ENCODE results near the gene ALAD.

DNA sequence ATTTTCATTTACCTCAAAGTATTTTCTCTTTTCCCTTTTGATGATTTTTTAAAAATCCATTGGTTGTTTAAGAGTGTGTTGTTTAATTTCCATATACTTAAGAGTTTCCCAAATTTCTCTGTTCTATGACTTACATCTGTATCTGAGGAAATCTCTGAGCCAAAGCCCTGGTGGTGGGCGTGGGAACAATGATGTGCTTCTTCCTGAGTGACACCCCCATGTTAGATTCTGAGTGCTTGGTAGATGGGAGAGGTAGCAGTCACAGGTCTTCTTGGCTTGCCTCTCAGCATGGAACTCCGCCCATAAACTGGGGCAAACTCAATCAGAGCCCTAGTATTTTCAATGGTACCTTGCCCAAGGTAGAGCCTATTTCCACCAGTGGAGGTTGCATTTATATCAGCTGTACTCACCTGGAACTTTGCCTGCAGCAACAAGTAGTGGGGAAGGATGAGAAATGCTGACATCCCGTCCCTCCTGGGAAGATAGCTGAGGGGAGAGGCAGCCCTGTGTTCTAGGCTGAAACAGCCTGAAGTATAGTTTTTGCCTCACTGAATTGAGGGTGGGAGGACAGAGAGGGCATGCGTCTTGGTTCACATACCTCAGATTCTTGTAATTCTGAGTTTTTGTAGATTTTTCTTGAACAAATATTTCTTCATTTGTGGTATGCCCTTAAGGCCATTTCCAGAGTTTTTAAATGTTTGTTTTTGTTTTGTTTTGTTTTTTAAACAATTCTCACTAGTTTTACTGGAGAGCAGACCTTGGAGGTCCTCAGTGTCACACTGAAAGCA is 35.8 kb upstream of the ALAD start:
- TF ChIP-seq, protein P1, sequence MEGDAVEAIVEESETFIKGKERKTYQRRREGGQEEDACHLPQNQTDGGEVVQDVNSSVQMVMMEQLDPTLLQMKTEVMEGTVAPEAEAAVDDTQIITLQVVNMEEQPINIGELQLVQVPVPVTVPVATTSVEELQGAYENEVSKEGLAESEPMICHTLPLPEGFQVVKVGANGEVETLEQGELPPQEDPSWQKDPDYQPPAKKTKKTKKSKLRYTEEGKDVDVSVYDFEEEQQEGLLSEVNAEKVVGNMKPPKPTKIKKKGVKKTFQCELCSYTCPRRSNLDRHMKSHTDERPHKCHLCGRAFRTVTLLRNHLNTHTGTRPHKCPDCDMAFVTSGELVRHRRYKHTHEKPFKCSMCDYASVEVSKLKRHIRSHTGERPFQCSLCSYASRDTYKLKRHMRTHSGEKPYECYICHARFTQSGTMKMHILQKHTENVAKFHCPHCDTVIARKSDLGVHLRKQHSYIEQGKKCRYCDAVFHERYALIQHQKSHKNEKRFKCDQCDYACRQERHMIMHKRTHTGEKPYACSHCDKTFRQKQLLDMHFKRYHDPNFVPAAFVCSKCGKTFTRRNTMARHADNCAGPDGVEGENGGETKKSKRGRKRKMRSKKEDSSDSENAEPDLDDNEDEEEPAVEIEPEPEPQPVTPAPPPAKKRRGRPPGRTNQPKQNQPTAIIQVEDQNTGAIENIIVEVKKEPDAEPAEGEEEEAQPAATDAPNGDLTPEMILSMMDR (conservative IDR thresholded peaks at IDR 0.05 in 1 of 2, IDR thresholded peaks at IDR 0.05 in 1 of 2; ENCODE audit: extremely low read depth in 1 of 2, insufficient read depth in 1 of 2, low read depth in 1 of 2, low read length in 2 of 2): no peak
- TF ChIP-seq EZH2 (IDR thresholded peaks at IDR 0.05; ENCODE audit: borderline replicate concordance, low read length): no peak
